NT2/D1 (cell line): ENCODE results near the gene DOCK3.
A peak's percentile ranks its signal among the peaks of the same experiment; 100 is the strongest.

Source experiments
- DNase-seq: peaks from one replicate; pipeline ENCODE4 v3.0.0-alpha.2; 2011; ENCODE audit warnings: low read depth, low spot score
- H3K27me3 ChIP-seq: 2 replicates; pipeline ENCODE4 v1.6.0; 2011; ENCODE audit warnings: mild to moderate bottlenecking; ENCODE audit not compliant: insufficient read length, insufficient read depth
- H3K36me3 ChIP-seq: 2 replicates; pipeline ENCODE4 v1.6.1; 2011; ENCODE audit warnings: mild to moderate bottlenecking, low read length, mixed read lengths; ENCODE audit not compliant: insufficient read depth, insufficient read length
- H3K4me1 ChIP-seq: 2 replicates; pipeline ENCODE4 v1.5.1; 2011; ENCODE audit not compliant: insufficient read depth, insufficient read length
- H3K4me3 ChIP-seq: 2 replicates; pipeline ENCODE4 v1.5.1; 2011; ENCODE audit warnings: low read depth; ENCODE audit not compliant: insufficient read length
- H3K9ac ChIP-seq: 2 replicates; pipeline ENCODE4 v1.6.0; 2011; ENCODE audit warnings: low read depth; ENCODE audit not compliant: insufficient read length
- H3K9me3 ChIP-seq: 2 replicates; pipeline ENCODE4 v1.5.1; 2011; ENCODE audit warnings: mild to moderate bottlenecking, low read length; ENCODE audit not compliant: insufficient read depth
- SUZ12 ChIP-seq: IDR thresholded peaks from 2 replicates; pipeline ENCODE4 v1.6.1; 2011; ENCODE audit not compliant: insufficient read length, insufficient read depth; ENCODE audit errors: extremely low read depth
- YY1 ChIP-seq: IDR thresholded peaks from 2 replicates; pipeline ENCODE4 v1.6.1; 2011; ENCODE audit not compliant: insufficient read length, insufficient read depth
- ZNF274 ChIP-seq: IDR thresholded peaks from 2 replicates; pipeline ENCODE4 v1.6.1; 2011; ENCODE audit warnings: mild to moderate bottlenecking, low read depth, low read length

DOCK3 gene

GRCh38 chr3:50645378-50645777, 29.3 kb upstream of the DOCK3 start:
- Histone ChIP-seq H3K36me3 (peaks cover 58% of the 10 kb centered on the region), H3K4me1 (peaks cover 13% of the 10 kb centered on the region), H3K4me3 (no peak overlapping the region), H3K9me3 (no peaks in the 10 kb centered on the region), H3K9ac (no peak overlapping the region), H3K27me3 (no peaks in the 10 kb centered on the region)
- no peak for DNase-seq
- TF ChIP-seq YY1 (no peak), ZNF274 (no peak), SUZ12 (no peak)

- Histone ChIP-seq H3K9ac (no peak overlapping the region), H3K9me3 (no peaks in the 10 kb centered on the region), H3K27me3 (no peaks in the 10 kb centered on the region), H3K4me3 (no peak overlapping the region), H3K4me1 (peaks cover 29% of the 10 kb centered on the region), H3K36me3 (peaks cover 39% of the 10 kb centered on the region)
- no peak for TF ChIP-seq ZNF274
- TF ChIP-seq SUZ12: no peak
- no peak for TF ChIP-seq YY1
- no peak for DNase-seq
Measured at GRCh38 chr3:50648313-50648712, 26.4 kb upstream of the DOCK3 start.

GRCh38 chr3:50648944-50649343, 25.8 kb upstream of the DOCK3 start:
- Histone ChIP-seq H3K4me3 (no peak overlapping the region), H3K9me3 (no peaks in the 10 kb centered on the region), H3K36me3 (peaks cover 35% of the 10 kb centered on the region), H3K27me3 (no peaks in the 10 kb centered on the region), H3K4me1 (peaks cover 29% of the 10 kb centered on the region), H3K9ac (no peak overlapping the region)
- DNase-seq: no peak
- TF ChIP-seq SUZ12 (no peak), YY1 (no peak), ZNF274 (no peak)

GRCh38 chr3:50649451-50649931, 25.2 kb upstream of the DOCK3 start:
- peaks cover 30% of the 10 kb centered on the region for H3K36me3 ChIP-seq
- TF ChIP-seq SUZ12 (no peak), ZNF274 (no peak), YY1 (no peak)
- H3K9me3 ChIP-seq: no peaks in the 10 kb centered on the region
- no peak for DNase-seq
- no peak overlapping the region for H3K4me3 ChIP-seq
- H3K4me1 ChIP-seq: peaks cover 29% of the 10 kb centered on the region
- H3K9ac ChIP-seq: no peak overlapping the region
- H3K27me3 ChIP-seq: no peaks in the 10 kb centered on the region

GRCh38 chr3:50650018-50650417, 24.7 kb upstream of the DOCK3 start:
- H3K27me3 ChIP-seq: no peaks in the 10 kb centered on the region
- peaks cover 27% of the 10 kb centered on the region for H3K36me3 ChIP-seq
- TF ChIP-seq ZNF274 (no peak), YY1 (no peak), SUZ12 (no peak)
- H3K9me3 ChIP-seq: no peaks in the 10 kb centered on the region
- no peak for DNase-seq
- no peak overlapping the region for H3K9ac ChIP-seq
- peaks cover 29% of the 10 kb centered on the region for H3K4me1 ChIP-seq
- H3K4me3 ChIP-seq: no peak overlapping the region

- Histone ChIP-seq H3K36me3 (peaks cover 17% of the 10 kb centered on the region), H3K9ac (no peak overlapping the region), H3K9me3 (no peaks in the 10 kb centered on the region), H3K4me1 (peaks cover 29% of the 10 kb centered on the region), H3K4me3 (no peak overlapping the region), H3K27me3 (no peaks in the 10 kb centered on the region)
- no peak for TF ChIP-seq ZNF274
- DNase-seq: no peak
Measured at GRCh38 chr3:50651445-50651844, 23.3 kb upstream of the DOCK3 start.

GRCh38 chr3:50651920-50652529, 22.7 kb upstream of the DOCK3 start:
- Histone ChIP-seq H3K4me3 (no peak overlapping the region), H3K9me3 (no peaks in the 10 kb centered on the region), H3K27me3 (no peaks in the 10 kb centered on the region), H3K4me1 (peaks cover 29% of the 10 kb centered on the region), H3K9ac (peak overlapping the region; percentile 24), H3K36me3 (peaks cover 11% of the 10 kb centered on the region)
- TF ChIP-seq YY1 (no peak), SUZ12 (no peak), ZNF274 (no peak)
- peak; percentile 32 for DNase-seq
